ENCODE data around the gene SNX33. TPM values are rescaled to one million over a fixed set of nuclear protein-coding genes. Genes with fewer than 3 reads are reported as not detected.

The SNX33 gene
- total and polyA plus RNA-seq, 2 experiments from 2014 or later, result 17.8 to 21.8 TPM

DNA sequence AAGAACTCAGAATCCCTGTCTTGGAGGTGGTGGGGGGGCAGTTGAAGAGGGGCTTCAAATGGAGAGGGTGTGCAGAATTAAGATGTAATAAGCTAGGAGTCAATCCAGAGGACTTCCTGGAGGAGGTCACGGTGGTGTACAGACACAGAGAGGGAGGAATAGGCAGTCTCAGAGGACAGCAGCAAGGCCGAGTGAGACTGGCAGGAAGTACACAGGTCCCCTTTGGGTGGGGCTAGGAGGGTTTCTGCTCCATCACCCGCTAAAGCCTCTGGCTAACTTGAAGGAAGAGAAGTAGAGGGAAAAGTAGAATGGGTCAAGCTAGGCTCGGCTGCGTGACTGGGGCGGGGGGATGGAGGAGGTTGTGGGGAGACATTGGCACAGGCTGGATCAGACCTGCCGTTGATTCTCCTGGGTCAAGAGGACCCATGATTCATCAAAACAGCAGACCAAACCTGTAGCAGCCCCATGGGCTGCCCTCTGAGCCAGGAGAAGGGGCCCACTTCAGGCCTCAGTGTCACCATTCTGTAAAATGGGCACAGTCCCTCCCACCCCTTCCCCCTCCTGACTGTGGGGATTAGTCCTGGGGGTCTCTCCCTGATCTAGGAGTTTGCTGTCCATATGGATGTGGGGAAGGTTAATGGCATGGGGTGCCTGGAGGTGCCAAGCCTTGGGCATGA lies 48.1 kb downstream of the SNX33 start:
- no peaks in the 10 kb centered on the region for H3K9me2 ChIP-seq (replicated peaks; ENCODE audit: insufficient read depth)
- no peak overlapping the region for H3K4me2 ChIP-seq
- H3K4me3 ChIP-seq, result no peak overlapping the region
- no peaks in the 10 kb centered on the region for H3K9me3 ChIP-seq (ENCODE audit: low read depth)
- H3K27me3 ChIP-seq, result no peaks in the 10 kb centered on the region
- TF ChIP-seq, protein P1, sequence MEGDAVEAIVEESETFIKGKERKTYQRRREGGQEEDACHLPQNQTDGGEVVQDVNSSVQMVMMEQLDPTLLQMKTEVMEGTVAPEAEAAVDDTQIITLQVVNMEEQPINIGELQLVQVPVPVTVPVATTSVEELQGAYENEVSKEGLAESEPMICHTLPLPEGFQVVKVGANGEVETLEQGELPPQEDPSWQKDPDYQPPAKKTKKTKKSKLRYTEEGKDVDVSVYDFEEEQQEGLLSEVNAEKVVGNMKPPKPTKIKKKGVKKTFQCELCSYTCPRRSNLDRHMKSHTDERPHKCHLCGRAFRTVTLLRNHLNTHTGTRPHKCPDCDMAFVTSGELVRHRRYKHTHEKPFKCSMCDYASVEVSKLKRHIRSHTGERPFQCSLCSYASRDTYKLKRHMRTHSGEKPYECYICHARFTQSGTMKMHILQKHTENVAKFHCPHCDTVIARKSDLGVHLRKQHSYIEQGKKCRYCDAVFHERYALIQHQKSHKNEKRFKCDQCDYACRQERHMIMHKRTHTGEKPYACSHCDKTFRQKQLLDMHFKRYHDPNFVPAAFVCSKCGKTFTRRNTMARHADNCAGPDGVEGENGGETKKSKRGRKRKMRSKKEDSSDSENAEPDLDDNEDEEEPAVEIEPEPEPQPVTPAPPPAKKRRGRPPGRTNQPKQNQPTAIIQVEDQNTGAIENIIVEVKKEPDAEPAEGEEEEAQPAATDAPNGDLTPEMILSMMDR (IDR thresholded peaks at IDR 0.05; ENCODE audit: poor library complexity), result no peak
- TF ChIP-seq EZH2 (IDR thresholded peaks at IDR 0.05; ENCODE audit: borderline replicate concordance), result no peak
- 87% methylated on average over 7 of the region's 7 CpGs for WGBS (ENCODE audit: low lambda C conversion rate, missing lambda C conversion rate)
- DNase-seq (ENCODE audit: low spot score), result no peak
- H3K4me1 ChIP-seq (ENCODE audit: insufficient read depth), result peaks cover 31% of the 10 kb centered on the region
- no peak overlapping the region for H2AFZ ChIP-seq
- no peaks in the 10 kb centered on the region for H3K79me2 ChIP-seq
- H3K27ac ChIP-seq, result no peak overlapping the region
- H3K36me3 ChIP-seq (replicated peaks; ENCODE audit: insufficient read depth, low read depth), result no peaks in the 10 kb centered on the region
- no peaks in the 10 kb centered on the region for H4K20me1 ChIP-seq (ENCODE audit: insufficient read depth, poor library complexity, severe bottlenecking)

DNA sequence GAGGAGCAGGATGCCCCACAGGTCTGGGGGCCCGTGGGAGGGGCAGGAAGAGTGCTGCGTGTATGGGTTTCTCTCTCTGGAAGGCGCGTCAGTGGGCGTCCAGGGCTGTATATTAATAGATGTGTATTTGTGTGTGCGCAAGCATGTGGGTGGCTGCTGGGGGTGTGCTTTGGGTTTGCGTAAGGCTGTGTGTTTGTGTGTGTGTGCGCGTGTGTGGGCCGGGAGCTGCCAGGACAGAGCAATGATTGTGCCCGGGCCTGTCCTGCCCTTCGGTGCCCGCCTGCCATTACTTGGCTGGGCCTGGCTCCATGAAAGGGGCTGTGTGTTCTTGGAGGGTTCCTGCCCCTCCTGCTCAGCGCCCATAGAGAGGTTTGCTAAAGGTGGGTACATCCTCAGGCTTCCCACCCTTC lies 48.6 kb downstream of the SNX33 start:
- 95% methylated on average over 14 of the region's 14 CpGs for WGBS (ENCODE audit: low lambda C conversion rate, missing lambda C conversion rate)
- H3K4me2 ChIP-seq, result no peak overlapping the region
- H4K20me1 ChIP-seq (ENCODE audit: insufficient read depth, poor library complexity, severe bottlenecking), result no peaks in the 10 kb centered on the region
- no peak for DNase-seq (ENCODE audit: low spot score)
- peaks cover 34% of the 10 kb centered on the region for H3K4me1 ChIP-seq (ENCODE audit: insufficient read depth)
- H3K27me3 ChIP-seq, result no peaks in the 10 kb centered on the region
- no peak overlapping the region for H3K27ac ChIP-seq
- H3K9me2 ChIP-seq (replicated peaks; ENCODE audit: insufficient read depth), result no peaks in the 10 kb centered on the region
- no peaks in the 10 kb centered on the region for H3K36me3 ChIP-seq (replicated peaks; ENCODE audit: insufficient read depth, low read depth)
- no peak overlapping the region for H3K4me3 ChIP-seq
- no peak overlapping the region for H2AFZ ChIP-seq
- no peaks in the 10 kb centered on the region for H3K79me2 ChIP-seq
- TF ChIP-seq EZH2phosphoT487 (IDR thresholded peaks at IDR 0.05; ENCODE audit: low read depth, severe bottlenecking, unreplicated experiment) (no peak), EZH2 (IDR thresholded peaks at IDR 0.05; ENCODE audit: borderline replicate concordance) (no peak)
- TF ChIP-seq, protein P1 (IDR thresholded peaks at IDR 0.05; ENCODE audit: poor library complexity), result no peak
- no peaks in the 10 kb centered on the region for H3K9me3 ChIP-seq (ENCODE audit: low read depth)

DNA sequence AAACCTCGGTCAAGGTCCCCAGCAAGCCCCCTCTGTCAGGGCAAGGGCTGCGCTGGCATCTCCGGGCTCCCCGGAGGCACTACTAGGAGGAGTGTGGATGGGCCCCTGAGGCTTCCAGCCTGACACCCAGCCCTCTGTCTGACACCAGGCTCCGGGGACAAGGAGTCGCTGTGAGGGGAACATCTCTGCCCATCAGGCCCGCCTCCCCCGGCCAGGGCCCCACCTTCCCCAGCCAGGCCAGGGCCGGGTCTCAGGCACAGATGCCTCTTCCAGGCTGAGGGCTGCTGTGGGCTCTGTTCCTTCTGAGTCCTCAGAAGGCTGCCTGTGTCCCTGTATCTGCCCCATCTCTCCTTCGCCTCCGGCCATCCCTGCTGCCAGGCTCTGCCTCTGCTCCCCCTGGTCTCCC lies 49.1 kb downstream of the SNX33 start:
- Histone ChIP-seq H3K4me2 (no peak overlapping the region), H3K27ac (no peak overlapping the region), H3K4me3 (no peak overlapping the region), H4K20me1 (ENCODE audit: insufficient read depth, poor library complexity, severe bottlenecking) (no peaks in the 10 kb centered on the region), H3K27me3 (no peaks in the 10 kb centered on the region), H3K9me2 (replicated peaks; ENCODE audit: insufficient read depth) (no peaks in the 10 kb centered on the region), H3K79me2 (no peaks in the 10 kb centered on the region), H3K9me3 (ENCODE audit: low read depth) (no peaks in the 10 kb centered on the region), H2AFZ (no peak overlapping the region), H3K4me1 (ENCODE audit: insufficient read depth) (peaks cover 34% of the 10 kb centered on the region), H3K36me3 (replicated peaks; ENCODE audit: insufficient read depth, low read depth) (no peaks in the 10 kb centered on the region)
- no peak for DNase-seq (ENCODE audit: low spot score)
- WGBS (ENCODE audit: low lambda C conversion rate, missing lambda C conversion rate), result 91% methylated on average over 5 of the region's 11 CpGs
- TF ChIP-seq EZH2 (IDR thresholded peaks at IDR 0.05; ENCODE audit: borderline replicate concordance), result no peak
- TF ChIP-seq, protein P1 (IDR thresholded peaks at IDR 0.05; ENCODE audit: poor library complexity), result no peak
- no peak for TF ChIP-seq EZH2phosphoT487 (IDR thresholded peaks at IDR 0.05; ENCODE audit: low read depth, severe bottlenecking, unreplicated experiment)

All from hepatocyte (in vitro differentiated cells).